C4-2B (cell line): ENCODE results near the gene IFT80.

Source experiments
- CTCF ChIP-seq: fragments of 450-650 bp; conservative IDR thresholded peaks from 2 replicates; pipeline ENCODE4 v1.5.1; 2017; ENCODE audit warnings: mild to moderate bottlenecking
- ZFX ChIP-seq: fragments of 450-650 bp; IDR thresholded peaks from 2 replicates; pipeline ENCODE4 v1.6.1; 2017

DNA sequence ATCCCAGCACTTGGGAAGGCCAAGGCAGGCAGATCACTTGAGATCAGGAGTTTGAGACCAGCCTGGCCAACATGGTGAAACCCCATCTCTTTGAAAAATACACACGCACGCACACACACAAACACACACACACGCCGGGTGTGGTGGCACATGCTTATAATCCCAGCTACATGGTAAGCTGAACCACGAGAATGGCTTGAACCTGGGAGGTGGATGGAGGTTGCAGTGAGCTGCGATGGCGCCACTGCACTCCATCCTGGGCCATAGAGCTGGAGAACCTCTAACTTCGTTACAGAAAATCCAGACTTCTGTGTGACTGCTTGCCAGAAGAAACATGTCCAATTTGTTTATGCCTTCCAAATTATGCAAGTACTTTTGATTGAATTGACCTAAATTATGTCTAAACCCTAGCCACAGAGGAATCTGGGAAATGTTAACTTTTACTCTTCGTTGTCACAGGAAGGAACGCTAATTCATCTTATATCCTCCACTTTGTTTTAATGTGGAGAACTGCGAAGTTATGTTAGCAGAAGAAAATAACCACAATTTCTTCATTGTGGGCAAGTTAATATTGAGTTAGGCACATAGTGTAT, 28.9 kb upstream of the IFT80 start:
- TF ChIP-seq CTCF (no peak), ZFX (no peak)
